ENCODE data around the gene OPCML.
A peak's percentile ranks its signal among the peaks of the same experiment; 100 is the strongest.

Gene OPCML

GRCh38 chr11:133166662-133167061 lies 365.6 kb downstream of the OPCML start:
- ChIA-PET CTCF (interaction anchor here (0.7 to 1.2 kb wide), 2 partner anchors 10 to 11 kb away, joined by 3 to 4 read pairs; no protein-coding TSS in a partner anchor), POLR2A (no interaction called here)
- no peak for DNase-seq (ENCODE audit: extremely low spot score)
- no peak for TF ChIP-seq CTCF (IDR thresholded peaks at IDR 0.05; ENCODE audit: control extremely low read depth, extremely low read depth, low read depth, missing control alignments)

GRCh38 chr11:133164986-133165385 lies 367.3 kb downstream of the OPCML start:
- POLR2A ChIA-PET, result no interaction called here
- TF ChIP-seq CTCF (IDR thresholded peaks at IDR 0.05; ENCODE audit: control extremely low read depth, extremely low read depth, low read depth, missing control alignments), result no peak
- CTCF ChIA-PET, result interaction anchor here (0.7 to 3.2 kb wide), 11 partner anchors 11 to 204 kb away, joined by 3 to 11 read pairs (median 3); no protein-coding TSS in a partner anchor
- no peak for DNase-seq (ENCODE audit: extremely low spot score)

GRCh38 chr11:133163463-133164419 lies 368.6 kb downstream of the OPCML start:
- POLR2A ChIA-PET, result no interaction called here
- peak; percentile 54 for DNase-seq (ENCODE audit: extremely low spot score)
- CTCF ChIA-PET, result interaction anchor here (0.9 to 3.2 kb wide), 11 partner anchors 9 to 206 kb away, joined by 3 to 11 read pairs (median 4); no protein-coding TSS in a partner anchor
- peak; percentile 65 for TF ChIP-seq CTCF (IDR thresholded peaks at IDR 0.05; ENCODE audit: control extremely low read depth, extremely low read depth, low read depth, missing control alignments)

- no peak for TF ChIP-seq CTCF (IDR thresholded peaks at IDR 0.05; ENCODE audit: control extremely low read depth, extremely low read depth, low read depth, missing control alignments)
- ChIA-PET POLR2A (no interaction called here), CTCF (interaction anchor here (3.2 kb wide), 1 partner anchor 10 kb away, joined by 11 read pairs; no protein-coding TSS in a partner anchor)
- no peak for DNase-seq (ENCODE audit: extremely low spot score)
Measured at GRCh38 chr11:133162227-133162626, 370.1 kb downstream of the OPCML start.

- CTCF ChIA-PET, result no interaction called here
- no peak for TF ChIP-seq CTCF (IDR thresholded peaks at IDR 0.05; ENCODE audit: control extremely low read depth, extremely low read depth, low read depth, missing control alignments)
- POLR2A ChIA-PET, result no interaction called here
- no peak for DNase-seq (ENCODE audit: extremely low spot score)
Measured at GRCh38 chr11:133160754-133161153, 371.5 kb downstream of the OPCML start.

GRCh38 chr11:133156986-133157745 lies 375.1 kb downstream of the OPCML start:
- ChIA-PET POLR2A (no interaction called here), CTCF (interaction anchor here (1.1 to 2.1 kb wide), 6 partner anchors 9 to 75 kb away, joined by 3 to 13 read pairs (median 4); no protein-coding TSS in a partner anchor)
- TF ChIP-seq CTCF (IDR thresholded peaks at IDR 0.05; ENCODE audit: control extremely low read depth, extremely low read depth, low read depth, missing control alignments), result no peak
- DNase-seq (ENCODE audit: extremely low spot score), result no peak
